B cell (primary cell): ENCODE results near the gene COL5A1. TPM values are rescaled to one million over a fixed set of nuclear protein-coding genes. Genes with fewer than 3 reads are reported as not detected.

ENCODE experiments used
- ATAC-seq: fragments of 200-7000 bp; cut with Tn5 transposase; one replicate; pipeline ENCODE4 v1.10.0; 2021; ENCODE audit warnings: low read depth, mild to moderate bottlenecking, moderate number of reproducible peaks, moderate library complexity
- CTCF ChIA-PET: fragments of 350-600 bp; sonication (Branson Sonifier 250); formaldehyde crosslinking; loops from one replicate; lab custom pipeline; 2021; ENCODE audit warnings: antibody characterized with exemption, inconsistent platforms; lab: Charles Lee
- POLR2A ChIA-PET: fragments of 350-600 bp; sonication (Branson Sonifier 250); formaldehyde crosslinking; loops from one replicate; lab custom pipeline; 2021; ENCODE audit warnings: antibody characterized with exemption; lab: Charles Lee
- DNase-seq: peaks from one replicate; pipeline ENCODE4 v3.0.0; 2013
- H2AFZ ChIP-seq: 2 replicates; pipeline ENCODE4 v1.6.1; 2012; ENCODE audit warnings: mild to moderate bottlenecking, low read depth, low read length; ENCODE audit not compliant: insufficient read depth, poor library complexity, severe bottlenecking
- H3K27ac ChIP-seq, 2 donors: 1 replicate in 1 of 2; 2 replicates in 1 of 2; pipeline ENCODE4 v1.5.1; 2012 to 2013; ENCODE audit warnings: low read length in 2 of 2, mild to moderate bottlenecking in 2 of 2, moderate library complexity in 1 of 2
- H3K27me3 ChIP-seq, 4 experiments: fragments of 200-600 bp in 1 of 4; sonication (generic) in 1 of 4; replicated peaks in 1 of 4; 1 replicate in 2 of 4; 2 replicates in 2 of 4; pipeline versions ENCODE4 v1.6.1 to v1.7.0; 2013 to 2016; ENCODE audit warnings: low read length in 3 of 4, mild to moderate bottlenecking in 2 of 4, mixed read lengths in 1 of 4, moderate library complexity in 1 of 4; ENCODE audit not compliant: insufficient read depth in 4 of 4, control insufficient read depth in 3 of 4; ENCODE audit errors: control extremely low read depth in 1 of 4
- H3K36me3 ChIP-seq, 2 experiments: replicated peaks in 1 of 2; 1 replicate in 1 of 2; 2 replicates in 1 of 2; pipeline versions ENCODE4 v1.6.1 to v1.7.1; 2013; ENCODE audit warnings: low read length in 1 of 2; ENCODE audit not compliant: insufficient read depth in 2 of 2, control insufficient read depth in 1 of 2; ENCODE audit errors: control extremely low read depth in 1 of 2, extremely low read depth in 1 of 2
- H3K4me1 ChIP-seq, 2 donors: fragments of 200-600 bp in 1 of 2; sonication (generic) in 1 of 2; 1 replicate in 1 of 2; 2 replicates in 1 of 2; pipeline versions ENCODE4 v1.5.1 to v1.6.1; 2013 to 2017; ENCODE audit warnings: low read length in 2 of 2; ENCODE audit not compliant: control insufficient read depth in 2 of 2, insufficient read depth in 2 of 2
- H3K4me2 ChIP-seq: replicated peaks from 2 replicates; pipeline ENCODE3; 2012; ENCODE audit warnings: mild to moderate bottlenecking, low read depth, low read length; ENCODE audit not compliant: poor library complexity, severe bottlenecking
- H3K4me3 ChIP-seq, 5 experiments: fragments of 200-600 bp in 1 of 5; sonication (generic) in 1 of 5; 1 replicate in 3 of 5; 2 replicates in 2 of 5; pipeline versions ENCODE4 v1.5.1 to v1.7.0; 2011 to 2016; ENCODE audit warnings: low read length in 4 of 5, mild to moderate bottlenecking in 4 of 5, low read depth in 2 of 5, control low read depth in 1 of 5, moderate library complexity in 1 of 5; ENCODE audit not compliant: insufficient read depth in 1 of 5; ENCODE audit errors: control extremely low read depth in 1 of 5, extremely low read depth in 1 of 5
- H3K79me2 ChIP-seq: fragments of 200-600 bp; sonication (generic); one replicate; pipeline ENCODE4 v1.6.0; 2016; ENCODE audit warnings: low read length; ENCODE audit not compliant: control insufficient read depth, insufficient read depth
- H3K9ac ChIP-seq: fragments of 200-600 bp; sonication (generic); 2 replicates; pipeline ENCODE4 v1.6.1; 2017; ENCODE audit warnings: mild to moderate bottlenecking, low read length, moderate library complexity
- H3K9me3 ChIP-seq, 3 donors: one replicate each; pipeline versions ENCODE4 v1.6.1 to v1.7.1; 2013; ENCODE audit warnings: low read length in 2 of 3; ENCODE audit not compliant: control insufficient read depth in 2 of 3, insufficient read depth in 1 of 3; ENCODE audit errors: control extremely low read depth in 1 of 3
- H4K20me1 ChIP-seq: 2 replicates; pipeline ENCODE4 v1.6.0; 2012; ENCODE audit warnings: mild to moderate bottlenecking, low read length; ENCODE audit not compliant: insufficient read depth, control insufficient read depth, poor library complexity, severe bottlenecking
- H3K27ac Mint-ChIP-seq: one replicate; pipeline ENCODE4 v1.8.0; 2021; ENCODE audit warnings: mixed read lengths
- H3K27me3 Mint-ChIP-seq: one replicate; pipeline ENCODE4 v1.8.0; 2021; ENCODE audit warnings: mixed read lengths
- H3K4me1 Mint-ChIP-seq: one replicate; pipeline ENCODE4 v1.8.0; 2021; ENCODE audit warnings: mixed read lengths
- H3K4me3 Mint-ChIP-seq: one replicate; pipeline ENCODE4 v1.8.0; 2021; ENCODE audit warnings: mixed read lengths
- H3K9me3 Mint-ChIP-seq: one replicate; pipeline ENCODE4 v1.8.0; 2022; ENCODE audit warnings: mixed read lengths; ENCODE audit not compliant: insufficient read depth
- EZH2 ChIP-seq: IDR thresholded peaks from 2 replicates; pipeline ENCODE4 v1.6.1; 2012; ENCODE audit warnings: borderline replicate concordance, low read depth, mild to moderate bottlenecking, moderate library complexity, low read length; ENCODE audit not compliant: insufficient read depth, poor library complexity, severe bottlenecking
- WGBS: methylation state at CpG from one replicate; pipeline ENCODE4 v1.1.5; 2013; ENCODE audit warnings: missing lambda C conversion rate; ENCODE audit not compliant: insufficient coverage; 5-methylcytosine and 5-hydroxymethylcytosine counted together
- intact Hi-C: fragments of 100-400 bp; cut with micrococcal nuclease; formaldehyde crosslinking; loops from one replicate; pipeline ENCODE4 v1.10.0; 2022
- polyA plus RNA-seq: library from polyadenylated mRNA; depleted of rRNA; stranded (reverse); fragments of >200 nt; gene quantifications from 2 replicates; pipeline ENCODE4 v1.2.3, GENCODE V29; 2012
- total RNA-seq, 2 donors: library from RNA; stranded (reverse); fragments of 120-200 nt in 1 of 2; gene quantifications; 1 replicate in 1 of 2; 2 replicates in 1 of 2; pipeline versions ENCODE4 v1.2.3 to v1.2.4, GENCODE V29; 2013 to 2022
- TF ChIP-seq, protein P1 (sequence below): fragments of 200-600 bp; IDR thresholded peaks from one replicate; pipeline ENCODE4 v1.8.0; 2022; ENCODE audit warnings: antibody characterized with exemption, mild to moderate bottlenecking

COL5A1 gene
- total and polyA plus RNA-seq, 2 donors (not counting 1 experiment from before 2014, with no cell fraction given): 0.06 TPM; not detected in 1

GRCh38 chr9:134768332-134768708 is 126.7 kb downstream of the COL5A1 start:
- no peaks in the 10 kb centered on the region for H3K9me3 ChIP-seq
- no peak overlapping the region for H3K27ac ChIP-seq
- peaks cover 9% of the 10 kb centered on the region for H3K4me1 Mint-ChIP-seq
- TF ChIP-seq, protein P1, sequence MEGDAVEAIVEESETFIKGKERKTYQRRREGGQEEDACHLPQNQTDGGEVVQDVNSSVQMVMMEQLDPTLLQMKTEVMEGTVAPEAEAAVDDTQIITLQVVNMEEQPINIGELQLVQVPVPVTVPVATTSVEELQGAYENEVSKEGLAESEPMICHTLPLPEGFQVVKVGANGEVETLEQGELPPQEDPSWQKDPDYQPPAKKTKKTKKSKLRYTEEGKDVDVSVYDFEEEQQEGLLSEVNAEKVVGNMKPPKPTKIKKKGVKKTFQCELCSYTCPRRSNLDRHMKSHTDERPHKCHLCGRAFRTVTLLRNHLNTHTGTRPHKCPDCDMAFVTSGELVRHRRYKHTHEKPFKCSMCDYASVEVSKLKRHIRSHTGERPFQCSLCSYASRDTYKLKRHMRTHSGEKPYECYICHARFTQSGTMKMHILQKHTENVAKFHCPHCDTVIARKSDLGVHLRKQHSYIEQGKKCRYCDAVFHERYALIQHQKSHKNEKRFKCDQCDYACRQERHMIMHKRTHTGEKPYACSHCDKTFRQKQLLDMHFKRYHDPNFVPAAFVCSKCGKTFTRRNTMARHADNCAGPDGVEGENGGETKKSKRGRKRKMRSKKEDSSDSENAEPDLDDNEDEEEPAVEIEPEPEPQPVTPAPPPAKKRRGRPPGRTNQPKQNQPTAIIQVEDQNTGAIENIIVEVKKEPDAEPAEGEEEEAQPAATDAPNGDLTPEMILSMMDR: no peak
- TF ChIP-seq EZH2: no peak
- H3K4me3 ChIP-seq: no peak overlapping the region
- H3K79me2 ChIP-seq: no peaks in the 10 kb centered on the region
- ATAC-seq (no peak), DNase-seq (no peak)
- peaks cover 13 to 29% of the 10 kb centered on the region in 2 donors for H3K4me1 ChIP-seq
- intact Hi-C loops: no loop called here
- no peak overlapping the region for H3K4me3 Mint-ChIP-seq
- H3K9ac ChIP-seq: no peak overlapping the region
- POLR2A ChIA-PET: no interaction called here
- H2AFZ ChIP-seq: no peak overlapping the region
- no peak overlapping the region for H3K4me2 ChIP-seq
- CTCF ChIA-PET: no interaction called here
- peaks cover 0 to 3% (median 0%) of the 10 kb centered on the region in 4 experiments for H3K27me3 ChIP-seq
- WGBS: 87% methylated on average over 7 of the region's 13 CpGs
- H3K27ac Mint-ChIP-seq: no peak overlapping the region
- no peaks in the 10 kb centered on the region for H4K20me1 ChIP-seq
- peaks cover 12% of the 10 kb centered on the region for H3K27me3 Mint-ChIP-seq
- no peaks in the 10 kb centered on the region for H3K36me3 ChIP-seq
- H3K9me3 Mint-ChIP-seq: no peaks in the 10 kb centered on the region

DNA sequence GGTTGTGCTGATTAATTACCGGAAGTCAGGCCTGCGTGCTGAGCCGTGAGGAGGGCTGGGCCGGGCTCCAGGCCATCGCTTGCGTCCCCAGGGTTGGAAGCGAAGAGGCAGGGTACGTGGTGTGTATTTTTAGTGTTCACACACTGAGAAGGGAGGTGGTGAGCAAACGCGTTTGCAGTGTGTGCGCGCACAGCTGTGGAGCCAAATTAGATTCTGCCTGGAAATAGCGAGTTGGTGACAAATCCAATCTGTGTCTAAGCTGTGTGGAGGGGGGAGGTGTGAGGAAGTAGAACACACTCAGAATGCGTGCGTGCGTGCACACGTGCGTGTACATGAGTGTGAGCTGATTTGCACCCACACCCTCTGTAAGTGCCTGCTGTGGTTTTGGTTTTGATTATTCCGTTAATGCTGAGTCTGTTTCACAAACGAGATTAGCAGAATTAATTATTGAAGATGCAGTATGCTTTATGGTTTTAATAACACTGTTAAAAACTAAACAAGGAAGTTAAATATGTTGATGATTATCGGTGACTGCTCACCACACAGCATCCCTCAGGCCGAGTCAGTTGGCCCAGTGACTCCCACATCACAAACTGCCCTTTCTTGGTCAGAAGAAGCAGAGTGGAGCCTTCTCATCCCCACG is 127.2 kb downstream of the COL5A1 start:
- Mint-ChIP-seq H3K9me3 (no peaks in the 10 kb centered on the region), H3K27ac (no peak overlapping the region), H3K4me3 (no peak overlapping the region), H3K27me3 (peaks cover 12% of the 10 kb centered on the region), H3K4me1 (peaks cover 9% of the 10 kb centered on the region)
- H2AFZ ChIP-seq: no peak overlapping the region
- H3K4me2 ChIP-seq: no peak overlapping the region
- no peak overlapping the region for H3K9ac ChIP-seq
- ATAC-seq (no peak), DNase-seq (no peak)
- H4K20me1 ChIP-seq: no peaks in the 10 kb centered on the region
- no peak for TF ChIP-seq EZH2
- TF ChIP-seq, protein P1: no peak
- CTCF ChIA-PET: no interaction called here
- no peak overlapping the region for H3K4me3 ChIP-seq
- H3K9me3 ChIP-seq: no peaks in the 10 kb centered on the region
- no peak overlapping the region for H3K27ac ChIP-seq
- H3K27me3 ChIP-seq: peaks cover 0 to 3% (median 0%) of the 10 kb centered on the region in 4 experiments
- peaks cover 13 to 29% of the 10 kb centered on the region in 2 donors for H3K4me1 ChIP-seq
- H3K79me2 ChIP-seq: no peaks in the 10 kb centered on the region
- intact Hi-C loops: no loop called here
- POLR2A ChIA-PET: no interaction called here
- H3K36me3 ChIP-seq: no peaks in the 10 kb centered on the region
- 74% methylated on average over 18 of the region's 23 CpGs for WGBS
